ENCODE measurements around the gene ZNF438.
"Not testable (repeated sequence)": the region's sequence is repeated elsewhere in the genome, so short reads cannot be mapped to it uniquely, and the experiment has no call there.

Gene ZNF438

GRCh38 chr10:31039006-31039405 lies 7.3 kb upstream of the ZNF438 start:
- not testable (repeated sequence) for DNase-seq

GRCh38 chr10:31037749-31038148 lies 6.1 kb upstream of the ZNF438 start:
- no peak for DNase-seq

GRCh38 chr10:31036209-31036608 lies 4.5 kb upstream of the ZNF438 start:
- DNase-seq: no peak

GRCh38 chr10:31035266-31035798 lies 3.7 kb upstream of the ZNF438 start:
- no peak for DNase-seq

- no peak for DNase-seq
Measured at GRCh38 chr10:31034098-31034909, 2.6 kb upstream of the ZNF438 start.

GRCh38 chr10:31033147-31033546 lies 1.5 kb upstream of the ZNF438 start:
- peak; percentile 57 for DNase-seq

GRCh38 chr10:31032258-31033132 lies 830 bp upstream of the ZNF438 start:
- DNase-seq: peak; percentile 98

- no peak for DNase-seq
Measured at GRCh38 chr10:31031205-31031557, 484 bp downstream of the ZNF438 start.

- DNase-seq: no peak
Measured at GRCh38 chr10:31030800-31031199, 865 bp downstream of the ZNF438 start.

- DNase-seq: no peak
Measured at GRCh38 chr10:31030260-31030659, 1.4 kb downstream of the ZNF438 start.

GRCh38 chr10:31028081-31028480 lies 3.6 kb downstream of the ZNF438 start:
- DNase-seq: no peak

GRCh38 chr10:31026279-31026678 lies 5.4 kb downstream of the ZNF438 start:
- DNase-seq: not testable (repeated sequence)

- DNase-seq: no peak
Measured at GRCh38 chr10:31025142-31025541, 6.5 kb downstream of the ZNF438 start.

GRCh38 chr10:31023558-31023957 lies 8.1 kb downstream of the ZNF438 start:
- no peak for DNase-seq

- no peak for DNase-seq
Measured at GRCh38 chr10:31020209-31020608, 11.5 kb downstream of the ZNF438 start.

- no peak for DNase-seq
Measured at GRCh38 chr10:31018962-31019361, 12.7 kb downstream of the ZNF438 start.

- no peak for DNase-seq
Measured at GRCh38 chr10:31018356-31018750, 13.3 kb downstream of the ZNF438 start.

- no peak for DNase-seq
Measured at GRCh38 chr10:31017534-31018355, 13.9 kb downstream of the ZNF438 start.

- DNase-seq: no peak
Measured at GRCh38 chr10:31014161-31014875, 17.3 kb downstream of the ZNF438 start.

- DNase-seq: no peak
Measured at GRCh38 chr10:31013331-31013730, 18.3 kb downstream of the ZNF438 start.

GRCh38 chr10:31011665-31012022 lies 20.0 kb downstream of the ZNF438 start:
- no peak for DNase-seq

- peak; percentile 46 for DNase-seq
Measured at GRCh38 chr10:31011017-31011664, 20.5 kb downstream of the ZNF438 start.
